HG03066 (cell line): ENCODE results near the gene DOK7.

Experiments
- ATAC-seq: cut with Tn5 transposase; IDR thresholded peaks from one replicate; pipeline ENCODE4 v1.9.1; 2021; ENCODE audit warnings: low read depth; ENCODE audit not compliant: unreplicated experiment

The DOK7 gene

GRCh38 chr4:3473181-3473950 lies 10.3 kb downstream of the DOK7 start:
- ATAC-seq: no peak

GRCh38 chr4:3473996-3474765 lies 11.1 kb downstream of the DOK7 start:
- no peak for ATAC-seq

GRCh38 chr4:3475041-3475712 lies 12.1 kb downstream of the DOK7 start:
- ATAC-seq: no peak

GRCh38 chr4:3475713-3476260 lies 12.7 kb downstream of the DOK7 start:
- no peak for ATAC-seq

GRCh38 chr4:3476341-3476747 lies 13.2 kb downstream of the DOK7 start:
- ATAC-seq: no peak

DNA sequence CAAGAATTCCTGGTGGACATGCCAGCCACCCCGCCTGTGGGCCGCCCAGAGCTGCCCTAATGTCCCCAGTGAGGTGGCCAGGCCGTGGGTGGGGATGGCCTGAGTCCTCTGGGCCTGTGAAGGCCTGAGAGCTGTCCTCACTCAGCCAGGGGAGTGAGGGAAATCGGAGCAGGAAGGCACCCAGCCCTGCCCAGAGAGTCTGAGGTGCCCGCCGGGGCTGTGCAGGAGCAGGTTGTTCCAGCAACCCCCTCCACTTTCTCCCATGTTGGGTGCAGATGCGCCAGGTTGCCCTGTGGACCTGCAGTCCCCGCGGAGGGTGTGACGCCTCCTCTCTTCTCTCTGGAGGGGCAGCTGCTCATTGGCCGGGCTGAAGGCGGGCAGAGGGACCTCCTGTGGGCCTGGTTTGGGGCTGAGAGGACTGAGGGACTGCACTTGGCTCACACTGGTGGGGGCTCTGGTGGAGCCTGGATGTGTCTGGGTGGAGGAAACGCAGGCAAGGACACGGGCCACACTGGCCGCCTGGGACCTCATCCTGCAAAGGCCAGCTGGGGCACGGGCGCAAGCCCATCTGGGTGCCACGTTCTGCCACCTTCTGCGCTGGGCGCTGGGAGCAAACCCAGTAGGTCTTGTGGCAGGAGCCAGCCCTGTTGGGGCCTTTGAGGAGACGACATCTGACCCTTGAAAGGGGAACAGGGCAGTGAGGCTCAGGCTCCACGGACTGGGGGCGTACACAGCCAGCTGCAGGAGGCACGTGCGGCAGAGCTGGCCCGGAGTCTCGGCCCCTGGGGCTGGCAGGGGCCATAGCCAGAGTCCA lies 14.0 kb downstream of the DOK7 start:
- ATAC-seq: no peak

DNA sequence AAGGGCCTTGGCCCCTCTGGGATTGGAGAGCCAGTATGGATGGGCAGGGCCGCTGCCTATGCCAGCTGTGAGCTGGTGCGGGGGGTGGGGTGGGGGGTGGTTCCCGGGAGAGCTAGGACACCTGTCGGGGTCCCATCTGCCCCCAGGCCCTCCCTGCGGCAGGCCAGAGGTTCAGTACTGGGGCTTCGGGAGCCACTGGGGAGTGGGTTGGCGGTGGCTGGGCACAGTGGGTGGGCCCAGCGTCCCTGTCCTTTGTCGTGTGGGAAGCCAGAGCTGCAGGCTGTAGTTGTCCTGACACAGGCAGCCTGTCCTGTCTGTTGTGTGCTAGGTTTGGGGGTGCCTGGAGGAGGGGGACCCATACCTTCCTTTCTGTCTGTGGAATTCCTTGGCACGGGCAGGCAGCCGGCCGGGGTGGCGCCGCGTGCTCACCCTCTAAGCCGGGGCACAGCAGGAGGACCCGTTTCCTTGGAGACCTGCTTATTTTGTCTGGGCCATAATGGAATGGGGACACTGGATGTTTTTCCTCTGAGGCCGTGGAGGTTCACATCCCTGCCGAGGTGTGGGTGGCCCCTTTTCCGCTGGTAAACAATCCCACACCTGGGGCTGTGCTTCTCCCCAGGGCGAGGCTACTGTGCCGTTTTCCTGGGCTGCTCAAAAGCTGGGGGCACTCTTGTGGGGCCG lies 14.8 kb downstream of the DOK7 start:
- ATAC-seq: no peak

DNA sequence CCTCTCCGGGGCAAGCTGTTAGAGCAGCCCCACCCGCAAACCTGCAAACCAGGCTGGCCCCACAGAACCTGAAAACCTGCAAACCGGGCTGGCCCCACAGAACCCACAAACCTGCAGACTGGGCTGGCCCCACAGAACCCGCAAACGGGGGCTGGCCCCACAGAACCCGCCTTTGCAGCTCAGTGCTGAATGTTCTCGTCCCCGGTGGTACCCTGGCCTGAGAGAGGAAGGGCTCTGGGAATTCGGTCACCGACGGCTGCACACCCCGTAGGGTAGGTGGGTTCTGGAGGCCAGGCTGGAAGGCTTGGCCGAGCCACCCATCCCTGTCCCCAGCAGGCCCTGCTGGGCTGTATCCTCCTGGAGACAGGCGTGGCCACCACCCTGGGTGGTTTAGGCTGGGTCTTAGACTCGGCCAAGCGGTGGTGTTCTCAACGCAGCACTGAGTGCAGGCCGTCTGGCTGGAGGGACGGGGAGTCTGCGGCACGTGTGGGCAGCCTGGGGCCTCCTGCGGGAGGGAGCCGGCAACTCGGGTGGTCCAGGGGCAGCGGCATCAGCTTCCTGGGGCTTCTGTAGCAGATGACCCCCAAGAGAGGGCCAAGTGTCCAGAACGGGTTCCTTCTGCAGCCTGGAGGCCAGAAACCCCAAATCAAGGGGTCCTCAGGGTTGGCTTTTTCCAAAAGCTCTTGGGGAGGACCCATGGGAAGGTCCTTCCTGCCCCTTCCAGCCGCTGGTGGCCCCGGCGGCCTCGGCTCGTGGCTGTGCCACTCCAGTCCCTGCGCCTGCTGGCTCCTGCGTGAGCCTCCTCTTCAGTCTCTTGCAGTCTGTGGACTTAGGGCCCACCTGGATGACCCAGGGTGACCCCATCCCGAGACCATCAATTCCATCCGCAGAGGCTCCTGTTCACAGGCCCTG lies 15.6 kb downstream of the DOK7 start:
- no peak for ATAC-seq

- no peak for ATAC-seq
These were observed 16.4 kb downstream of the DOK7 start for GRCh38 chr4:3479358-3480101.

GRCh38 chr4:3480528-3481112 lies 17.5 kb downstream of the DOK7 start:
- ATAC-seq: no peak

- no peak for ATAC-seq
These were observed 18.0 kb downstream of the DOK7 start for GRCh38 chr4:3481113-3481531.

- ATAC-seq: no peak
These were observed 18.8 kb downstream of the DOK7 start for GRCh38 chr4:3481783-3482393.

GRCh38 chr4:3482707-3483106 lies 19.6 kb downstream of the DOK7 start:
- no peak for ATAC-seq

- ATAC-seq: no peak
These were observed 20.4 kb downstream of the DOK7 start for GRCh38 chr4:3483471-3483921.

DNA sequence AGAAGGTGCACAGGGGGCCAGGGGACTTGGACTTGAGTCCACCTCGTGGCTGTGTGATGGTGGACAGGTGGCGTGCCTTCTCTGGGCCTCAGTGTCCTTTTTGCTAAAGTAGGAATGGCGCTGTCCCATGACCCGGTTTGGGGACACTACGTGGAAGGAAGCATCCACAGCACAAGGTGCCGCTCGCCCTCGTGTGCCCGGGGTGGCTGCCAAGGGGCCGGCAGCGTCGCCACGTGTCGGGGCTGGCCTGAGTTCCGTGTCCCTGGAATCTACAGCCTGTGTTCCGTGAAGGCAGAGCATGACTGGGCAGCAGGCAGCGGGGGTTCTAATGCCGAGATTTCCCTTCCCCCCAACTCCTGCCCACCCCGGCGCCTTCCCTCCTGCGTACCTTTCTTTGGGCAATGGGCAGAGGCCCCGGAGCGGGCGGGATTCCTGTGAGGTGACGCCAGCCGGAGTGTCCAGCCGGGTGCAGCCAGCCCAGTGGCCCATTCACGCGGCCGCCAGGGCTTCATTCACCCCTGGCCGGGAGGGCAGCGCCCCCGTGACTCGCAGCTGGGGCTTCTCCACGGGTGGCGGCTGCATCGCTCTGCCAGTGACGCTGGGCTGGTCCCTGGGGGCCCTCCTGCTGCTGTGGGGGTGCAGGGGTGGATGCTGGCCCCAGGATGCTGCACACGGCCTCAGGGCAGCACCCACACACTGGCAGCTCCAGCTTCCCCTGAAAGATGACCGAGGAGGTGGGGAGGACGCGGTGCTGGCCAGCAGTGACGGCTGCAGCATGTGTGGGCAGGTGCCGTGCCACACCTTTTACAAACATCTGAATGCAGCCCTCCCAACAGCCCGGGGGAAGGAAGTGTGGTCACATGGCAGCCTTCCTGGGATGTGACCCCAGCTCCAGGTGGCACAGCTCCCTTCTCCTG lies 21.2 kb downstream of the DOK7 start:
- ATAC-seq: no peak
